Activated CD4-positive, alpha-beta T cell treated with anti-CD3 and anti-CD28 coated beads, Interleukin-2, Interleukin-6, amounts not matched to agents 100 ng/mL and 50 ng/mL, durations not matched to agents 16 hours and 8 hours (primary cell): Measurements from ENCODE around the gene ABCC8.

Experiments used
- DNase-seq: peaks from one replicate; pipeline ENCODE4 v3.0.0-alpha.2; 2020

The ABCC8 gene

GRCh38 chr11:17476317-17477083, at the start of gene ABCC8:
ABCC8 (minus strand) TSS chr11:17476845; CDS start chr11:17476776, 69 bp downstream.
- DNase-seq: no peak

GRCh38 chr11:17526326-17526725, 49.7 kb upstream of the ABCC8 start:
- no peak for DNase-seq

GRCh38 chr11:17525570-17525969, 48.9 kb upstream of the ABCC8 start:
- DNase-seq: no peak

GRCh38 chr11:17524221-17524620, 47.6 kb upstream of the ABCC8 start:
- no peak for DNase-seq

- no peak for DNase-seq
Observed at GRCh38 chr11:17522655-17523054, 46.0 kb upstream of the ABCC8 start.

- no peak for DNase-seq
Observed at GRCh38 chr11:17521106-17521900, 44.7 kb upstream of the ABCC8 start.

- no peak for DNase-seq
Observed at GRCh38 chr11:17519061-17519885, 42.6 kb upstream of the ABCC8 start.

GRCh38 chr11:17518366-17518765, 41.7 kb upstream of the ABCC8 start:
- no peak for DNase-seq

GRCh38 chr11:17517186-17517585, 40.5 kb upstream of the ABCC8 start:
- no peak for DNase-seq

- DNase-seq: no peak
Observed at GRCh38 chr11:17516551-17517150, 40.0 kb upstream of the ABCC8 start.

GRCh38 chr11:17515443-17516176, 39.0 kb upstream of the ABCC8 start:
- no peak for DNase-seq

GRCh38 chr11:17514476-17514875, 37.8 kb upstream of the ABCC8 start:
- DNase-seq: no peak

- DNase-seq: no peak
Observed at GRCh38 chr11:17513853-17514252, 37.2 kb upstream of the ABCC8 start.

GRCh38 chr11:17512101-17512500, 35.5 kb upstream of the ABCC8 start:
- DNase-seq: no peak

- DNase-seq: no peak
Observed at GRCh38 chr11:17511571-17511970, 34.9 kb upstream of the ABCC8 start.

- no peak for DNase-seq
Observed at GRCh38 chr11:17510507-17511206, 34.0 kb upstream of the ABCC8 start.

- no peak for DNase-seq
Observed at GRCh38 chr11:17508791-17509190, 32.1 kb upstream of the ABCC8 start.

- no peak for DNase-seq
Observed at GRCh38 chr11:17508306-17508705, 31.7 kb upstream of the ABCC8 start.

- DNase-seq: no peak
Observed at GRCh38 chr11:17507773-17508172, 31.1 kb upstream of the ABCC8 start.

GRCh38 chr11:17506942-17507341, 30.3 kb upstream of the ABCC8 start:
- DNase-seq: no peak

- no peak for DNase-seq
Observed at GRCh38 chr11:17506314-17506713, 29.7 kb upstream of the ABCC8 start.

- DNase-seq: no peak
Observed at GRCh38 chr11:17505146-17505545, 28.5 kb upstream of the ABCC8 start.
